Measurements from ENCODE around the gene TARS2.

TARS2 gene

DNA sequence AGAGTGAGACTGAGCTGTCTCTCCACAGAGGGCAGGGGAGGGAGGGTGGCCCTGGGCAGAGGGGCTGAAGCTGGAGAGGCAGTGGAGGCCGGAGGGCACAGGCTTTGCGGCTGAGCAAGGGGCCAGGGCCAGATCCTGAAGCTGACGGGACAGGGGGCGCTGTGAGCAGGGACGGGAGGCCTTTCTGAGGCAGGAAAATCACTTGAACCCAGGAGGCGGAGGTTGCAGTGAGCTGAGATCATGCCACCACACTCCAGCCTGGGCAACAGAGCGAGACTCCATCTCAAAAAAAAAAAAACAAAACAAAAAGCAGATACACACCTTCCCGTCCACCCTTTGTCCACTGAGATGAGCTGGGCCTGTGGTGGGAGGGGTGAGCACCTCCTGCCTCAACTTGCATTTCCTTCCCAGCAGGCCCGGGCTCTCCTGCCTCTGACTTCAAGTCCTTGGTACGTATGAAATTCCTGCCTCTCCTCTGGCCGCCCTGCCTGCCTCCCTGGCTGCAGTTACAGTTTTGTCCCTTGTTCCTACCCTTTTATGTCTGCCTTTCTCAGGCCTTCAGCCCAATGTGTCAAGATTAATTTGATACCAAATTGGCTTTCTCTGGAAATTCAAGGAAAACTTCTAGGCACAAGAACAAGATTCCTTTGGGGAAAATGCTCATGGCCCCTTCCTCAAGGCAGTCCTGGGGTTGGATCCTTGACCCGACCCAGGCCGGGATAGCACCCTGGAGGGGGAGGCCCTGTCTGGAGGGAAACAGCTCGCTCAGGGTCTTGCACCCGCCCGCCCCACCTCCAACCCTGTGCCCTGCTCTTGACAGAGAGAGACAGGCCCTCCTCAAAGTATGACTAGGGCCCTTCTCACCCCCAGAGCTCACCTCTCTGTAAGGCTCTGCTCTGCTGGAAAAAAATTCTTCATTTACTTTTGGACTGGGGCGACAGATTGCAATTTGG is 50.8 kb downstream of the TARS2 start:
- DNase-seq (ENCODE audit: low spot score): no peak

- no peak for DNase-seq (ENCODE audit: low spot score)
Observed at GRCh38 chr1:150543500-150544143, 56.4 kb downstream of the TARS2 start.

DNA sequence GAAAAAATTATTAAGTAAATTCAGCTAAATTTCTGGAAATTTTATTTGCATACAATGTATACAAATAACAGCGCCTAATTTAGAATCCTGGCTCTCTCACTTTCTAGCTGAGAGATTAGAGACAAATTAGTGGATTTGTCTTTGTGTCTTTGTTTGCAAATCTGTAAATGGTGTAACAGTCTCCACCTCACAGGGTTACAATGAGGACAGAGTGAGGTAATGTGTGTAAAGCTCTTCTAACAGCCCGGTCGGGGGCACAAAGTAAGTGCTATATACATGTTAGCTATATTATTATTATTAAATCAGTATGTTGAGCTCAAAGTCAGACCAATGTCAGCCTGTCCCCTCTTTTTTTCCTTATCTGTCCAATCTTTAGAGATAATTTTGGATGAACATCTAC is 57.0 kb downstream of the TARS2 start:
- DNase-seq (ENCODE audit: low spot score): no peak

- no peak for DNase-seq (ENCODE audit: low spot score)
Observed at GRCh38 chr1:150545486-150546032, 58.3 kb downstream of the TARS2 start.

- no peak for DNase-seq (ENCODE audit: low spot score)
Observed at GRCh38 chr1:150546294-150546937, 59.2 kb downstream of the TARS2 start.

DNA sequence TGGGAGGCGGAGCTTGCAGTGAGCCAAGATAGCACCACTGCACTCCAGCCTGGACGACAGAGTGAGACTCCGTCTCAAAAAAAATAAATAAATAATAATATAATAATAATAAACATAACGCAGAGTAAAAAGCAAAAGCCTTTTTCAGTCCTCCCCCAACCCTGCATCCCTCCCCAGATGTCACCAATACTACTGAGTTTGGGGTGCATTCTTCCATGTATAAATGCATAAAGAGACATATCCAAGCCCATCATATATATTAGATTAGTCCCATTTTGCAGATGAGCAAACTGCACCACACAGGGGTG is 61.1 kb downstream of the TARS2 start:
- no peak for DNase-seq (ENCODE audit: low spot score)

DNA sequence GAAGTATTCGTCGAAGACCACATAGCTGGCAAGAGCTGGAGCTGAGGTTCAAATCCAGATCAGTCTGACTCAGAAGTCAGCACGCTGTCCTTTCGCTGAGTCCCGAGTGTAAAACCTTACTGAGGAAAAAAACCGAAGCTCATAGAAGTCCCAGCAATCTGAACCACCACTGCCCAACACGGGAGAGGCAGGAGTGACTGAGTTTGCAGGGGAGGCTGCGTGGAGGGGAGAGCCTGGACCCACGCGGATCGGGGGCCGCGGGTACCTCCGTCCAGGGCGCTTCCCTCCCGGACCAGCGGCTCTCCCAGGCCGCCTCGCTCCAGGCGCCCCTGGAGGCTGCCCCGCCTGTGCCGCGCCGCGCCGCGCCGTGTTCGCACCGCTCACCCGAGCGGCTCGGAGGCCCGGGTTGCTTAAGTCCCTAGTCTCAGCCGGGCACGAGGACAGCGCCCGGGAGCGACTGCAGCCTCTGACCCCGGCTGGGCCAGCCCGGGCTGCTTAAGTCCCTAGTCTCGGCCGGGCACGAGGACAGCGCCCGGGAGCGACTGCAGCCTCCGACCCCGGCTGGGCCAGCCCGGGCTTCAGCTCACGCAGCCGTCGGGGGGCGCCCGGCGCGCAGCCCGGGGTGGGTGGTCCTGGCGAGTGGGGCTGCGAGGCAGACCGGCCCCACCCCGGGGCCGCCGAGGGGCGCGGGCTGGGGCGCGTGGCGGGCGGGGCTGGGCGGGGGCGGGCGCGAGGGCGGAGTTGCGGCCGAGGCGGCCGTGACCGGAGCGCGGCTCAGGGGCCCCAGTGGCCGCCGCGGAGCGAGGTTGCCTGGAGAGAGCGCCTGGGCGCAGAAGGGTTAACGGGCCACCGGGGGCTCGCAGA is 61.6 kb downstream of the TARS2 start, which contains the start of gene ADAMTSL4:
Gene ADAMTSL4 (plus strand): TSS at position 777 of the 864 bp plus-strand sequence. CDS start 2,881 bp downstream, outside the sequence.
- no peak for DNase-seq (ENCODE audit: low spot score)

DNA sequence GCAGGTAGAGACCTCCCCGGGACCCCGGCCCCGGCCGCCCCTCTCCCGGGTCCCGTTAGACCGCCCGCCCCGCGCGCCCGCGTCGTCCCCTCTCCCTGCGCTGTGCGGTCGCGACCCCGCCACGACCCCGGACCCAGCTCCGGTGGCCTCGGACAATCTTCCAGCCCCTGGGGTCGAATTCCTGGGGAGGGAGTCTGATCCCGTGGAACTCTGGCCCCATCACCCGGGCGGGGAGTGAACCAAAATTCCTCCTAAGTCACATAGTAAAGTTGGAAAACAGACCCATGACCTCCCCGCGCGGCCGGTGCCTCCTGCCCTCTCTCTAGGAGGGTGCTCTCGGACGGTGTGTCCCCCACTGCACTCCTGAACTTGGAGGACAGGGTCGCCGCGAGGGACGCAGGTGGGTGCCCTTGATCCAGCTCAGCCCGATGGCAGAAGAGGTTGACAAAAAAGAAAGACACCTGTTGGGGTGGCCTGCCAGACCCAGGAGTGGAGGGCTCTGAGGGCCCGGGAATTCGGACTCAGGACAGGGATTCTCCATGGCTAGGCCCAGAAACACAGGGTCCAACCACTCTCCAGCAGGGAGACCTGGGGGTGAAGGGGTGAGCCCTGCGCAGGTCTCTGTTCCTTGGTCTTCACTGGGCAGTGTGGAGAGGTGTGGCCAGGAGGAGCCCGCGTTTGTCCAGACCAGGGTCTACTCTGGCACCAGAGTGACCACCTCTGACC is 62.4 kb downstream of the TARS2 start:
- DNase-seq (ENCODE audit: low spot score): no peak

DNA sequence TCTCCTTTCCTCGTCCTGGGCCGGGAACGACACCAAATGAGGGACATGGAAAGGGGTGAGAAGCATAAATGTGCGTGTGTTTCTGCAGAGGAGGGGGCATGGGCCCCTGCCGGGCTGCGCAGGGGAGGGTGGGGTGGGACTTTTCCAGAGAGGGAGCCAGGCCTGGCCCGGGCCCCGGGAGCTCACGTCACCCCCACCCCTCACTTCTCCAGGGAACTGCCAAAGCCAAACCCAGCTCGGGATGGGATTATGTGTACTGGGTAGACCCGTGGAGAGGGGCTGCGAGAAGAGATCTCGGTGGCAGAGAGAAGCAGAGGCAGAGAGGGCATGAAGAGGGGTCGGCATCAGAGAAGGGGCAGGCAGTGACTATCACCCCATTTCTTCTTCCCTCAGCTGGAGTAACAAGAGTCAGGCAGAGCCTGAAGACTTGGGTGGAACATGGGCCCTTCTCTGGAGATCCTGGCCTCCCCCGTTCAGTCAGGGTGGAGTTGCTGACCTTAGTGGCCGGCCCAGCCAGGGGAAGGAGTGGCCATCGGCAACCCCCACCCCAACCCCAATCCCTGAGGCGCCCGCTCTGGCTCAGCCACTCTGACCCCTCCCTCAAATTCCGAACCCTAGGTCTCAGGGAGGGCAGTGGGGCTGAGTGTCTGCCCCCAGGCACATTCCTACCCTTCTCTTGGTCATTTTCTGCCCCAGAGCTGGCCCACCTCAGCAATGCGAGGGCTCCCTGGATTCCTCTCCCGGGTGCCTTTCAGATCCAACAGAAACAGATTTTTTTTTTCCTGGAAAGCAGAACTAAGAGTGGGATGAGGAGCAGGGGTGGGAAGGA is 63.2 kb downstream of the TARS2 start:
- DNase-seq (ENCODE audit: low spot score): no peak

DNA sequence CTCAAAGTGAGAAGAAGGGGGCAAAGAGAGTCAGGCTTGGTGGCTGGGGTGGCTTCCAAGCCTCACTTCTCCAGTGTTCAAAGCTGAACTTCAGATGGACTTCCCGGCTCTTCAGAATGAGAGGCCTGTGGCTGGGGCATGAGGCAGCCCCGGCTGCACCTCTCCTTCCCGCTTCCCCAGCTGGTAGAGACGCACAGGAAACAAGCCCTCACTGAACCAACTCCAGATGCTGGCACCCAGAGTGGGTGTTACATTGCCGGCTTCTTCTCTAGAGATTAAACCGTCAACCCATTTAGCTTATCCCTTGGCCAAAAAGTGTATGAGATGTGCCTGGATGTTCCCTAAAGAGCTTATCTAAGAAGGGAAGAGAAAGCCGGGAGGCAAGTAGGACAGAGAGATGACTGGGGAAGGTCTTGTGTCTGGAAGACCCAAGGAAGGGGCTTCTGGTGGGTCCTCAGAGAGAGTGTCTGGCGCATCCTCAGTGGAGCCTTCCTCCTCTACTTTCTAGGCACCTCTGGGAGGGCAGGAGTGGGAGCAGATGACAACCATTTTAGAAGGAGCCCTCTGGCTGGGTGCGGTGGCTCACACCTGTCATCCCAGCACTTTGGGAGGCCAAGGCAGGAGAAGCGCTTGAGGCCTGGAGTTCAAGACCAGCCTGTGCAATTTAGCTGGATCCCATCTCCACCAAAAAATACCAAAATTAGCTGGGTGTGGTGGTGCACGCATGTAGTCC is 64.0 kb downstream of the TARS2 start:
- no peak for DNase-seq (ENCODE audit: low spot score)

DNA sequence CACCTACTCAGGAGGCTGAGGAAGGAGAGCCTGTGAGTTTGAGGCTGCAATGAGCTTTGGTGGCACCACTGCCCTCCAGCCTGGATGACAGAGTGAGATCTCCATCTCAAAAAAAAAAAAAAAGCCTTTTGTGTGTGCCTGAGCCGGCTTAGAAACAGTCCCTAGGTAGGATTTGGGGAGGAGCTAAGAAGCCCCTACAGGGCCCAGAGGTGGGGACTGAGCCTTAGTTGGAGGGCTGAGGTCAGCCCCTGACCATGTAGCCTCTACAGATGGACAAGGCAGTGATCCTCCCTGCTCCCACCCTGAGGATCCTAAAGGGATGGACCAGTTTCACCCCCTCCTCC is 64.5 kb downstream of the TARS2 start:
- DNase-seq (ENCODE audit: low spot score): no peak

DNA sequence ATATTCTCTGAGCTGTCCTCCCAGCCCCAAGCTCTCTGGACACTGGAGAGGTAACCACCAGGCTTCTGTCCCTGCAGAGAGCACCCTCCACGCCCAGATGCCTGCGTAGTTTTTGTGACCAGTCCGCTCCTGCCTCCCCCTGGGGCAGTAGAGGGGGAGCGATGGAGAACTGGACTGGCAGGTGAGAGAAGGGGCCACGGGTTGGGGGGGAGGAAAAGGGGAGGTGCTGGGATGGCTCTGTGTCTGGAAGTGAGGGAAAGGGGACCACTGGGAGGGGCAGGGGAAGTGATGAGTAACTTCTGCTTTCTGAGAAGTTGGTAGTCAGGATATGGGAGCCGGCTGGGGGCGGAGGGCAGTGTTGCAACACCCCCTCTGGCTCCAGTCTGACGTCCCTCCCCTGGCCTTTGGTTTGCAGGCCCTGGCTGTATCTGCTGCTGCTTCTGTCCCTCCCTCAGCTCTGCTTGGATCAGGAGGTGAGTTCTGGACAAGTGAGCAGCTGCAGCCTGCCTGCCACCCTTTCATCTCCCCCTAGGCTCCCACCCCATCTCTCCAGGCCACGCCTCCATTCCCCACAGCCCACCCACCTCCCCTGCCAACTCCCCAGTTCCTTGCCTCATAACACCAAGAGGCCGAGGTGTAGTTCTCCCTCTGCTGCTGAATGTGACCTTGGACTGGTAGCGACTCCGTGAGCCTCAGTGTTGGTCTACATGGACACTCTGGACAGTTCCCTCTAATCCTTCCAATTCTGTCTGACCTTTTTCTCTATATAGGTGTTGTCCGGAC is 65.1 kb downstream of the TARS2 start:
- DNase-seq (ENCODE audit: low spot score): peak; percentile 54

- no peak for DNase-seq (ENCODE audit: low spot score)
Observed at GRCh38 chr1:150552911-150553289, 65.7 kb downstream of the TARS2 start.

DNA sequence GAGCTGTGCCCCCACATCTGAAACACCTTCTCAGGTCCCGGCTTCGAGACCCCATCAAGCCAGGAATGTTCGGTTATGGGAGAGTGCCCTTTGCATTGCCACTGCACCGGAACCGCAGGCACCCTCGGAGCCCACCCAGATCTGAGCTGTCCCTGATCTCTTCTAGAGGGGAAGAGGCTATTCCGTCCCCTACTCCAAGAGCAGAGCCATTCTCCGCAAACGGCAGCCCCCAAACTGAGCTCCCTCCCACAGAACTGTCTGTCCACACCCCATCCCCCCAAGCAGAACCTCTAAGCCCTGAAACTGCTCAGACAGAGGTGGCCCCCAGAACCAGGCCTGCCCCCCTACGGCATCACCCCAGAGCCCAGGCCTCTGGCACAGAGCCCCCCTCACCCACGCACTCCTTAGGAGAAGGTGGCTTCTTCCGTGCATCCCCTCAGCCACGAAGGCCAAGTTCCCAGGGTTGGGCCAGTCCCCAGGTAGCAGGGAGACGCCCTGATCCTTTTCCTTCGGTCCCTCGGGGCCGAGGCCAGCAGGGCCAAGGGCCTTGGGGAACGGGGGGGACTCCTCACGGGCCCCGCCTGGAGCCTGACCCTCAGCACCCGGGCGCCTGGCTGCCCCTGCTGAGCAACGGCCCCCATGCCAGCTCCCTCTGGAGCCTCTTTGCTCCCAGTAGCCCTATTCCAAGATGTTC is 66.3 kb downstream of the TARS2 start:
- no peak for DNase-seq (ENCODE audit: low spot score)

DNA sequence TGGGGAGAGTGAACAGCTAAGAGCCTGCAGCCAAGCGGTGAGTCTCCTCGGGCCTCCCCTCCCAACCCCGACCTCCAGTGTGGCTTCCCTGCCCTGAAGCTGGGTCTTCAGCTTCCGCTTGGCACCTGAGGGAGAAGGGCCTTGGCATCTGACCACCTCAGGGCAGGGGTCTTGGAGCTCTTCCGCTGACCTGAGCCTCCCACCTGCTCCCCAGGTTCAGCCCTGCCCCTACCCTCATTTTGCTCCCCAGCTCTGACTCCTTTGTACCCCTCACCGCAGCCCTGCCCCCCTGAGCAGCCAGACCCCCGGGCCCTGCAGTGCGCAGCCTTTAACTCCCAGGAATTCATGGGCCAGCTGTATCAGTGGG is 66.8 kb downstream of the TARS2 start:
- no peak for DNase-seq (ENCODE audit: low spot score)

DNA sequence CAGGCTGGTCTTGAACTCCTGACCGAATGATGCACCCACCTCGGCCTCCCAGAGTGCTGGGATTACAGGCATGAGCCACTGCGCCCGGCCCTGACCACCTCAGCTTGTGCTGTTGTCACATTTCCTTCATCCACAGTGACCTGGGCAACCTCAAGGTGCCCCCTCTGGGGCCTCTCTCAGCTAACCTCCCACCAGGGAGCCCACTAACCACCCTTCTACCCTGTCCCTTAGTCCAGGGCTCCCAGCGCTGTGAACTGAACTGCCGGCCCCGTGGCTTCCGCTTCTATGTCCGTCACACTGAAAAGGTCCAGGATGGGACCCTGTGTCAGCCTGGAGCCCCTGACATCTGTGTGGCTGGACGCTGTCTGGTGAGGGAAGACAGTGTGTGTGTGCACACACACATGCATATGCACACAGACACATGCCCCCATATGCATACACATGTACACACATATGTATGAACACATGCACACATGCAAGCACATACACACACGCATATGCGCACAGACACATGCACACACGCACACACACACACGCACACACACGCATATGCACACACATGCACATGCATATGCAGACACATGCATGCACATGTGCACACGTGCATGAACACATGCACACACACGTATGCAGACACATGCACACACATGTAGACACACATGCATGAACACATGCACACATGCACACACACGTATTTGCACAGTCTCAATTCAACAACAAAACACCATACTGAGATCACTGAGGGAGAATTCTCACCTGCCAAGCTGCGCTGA is 68.2 kb downstream of the TARS2 start:
- DNase-seq (ENCODE audit: low spot score): no peak
